GM18517 (cell line): ENCODE measurements around the gene LCAT.

Experiments used
- ATAC-seq: cut with Tn5 transposase; IDR thresholded peaks from one replicate; pipeline ENCODE4 v1.9.1; 2021; ENCODE audit warnings: mild to moderate bottlenecking, moderate library complexity; ENCODE audit not compliant: unreplicated experiment

Gene LCAT

DNA sequence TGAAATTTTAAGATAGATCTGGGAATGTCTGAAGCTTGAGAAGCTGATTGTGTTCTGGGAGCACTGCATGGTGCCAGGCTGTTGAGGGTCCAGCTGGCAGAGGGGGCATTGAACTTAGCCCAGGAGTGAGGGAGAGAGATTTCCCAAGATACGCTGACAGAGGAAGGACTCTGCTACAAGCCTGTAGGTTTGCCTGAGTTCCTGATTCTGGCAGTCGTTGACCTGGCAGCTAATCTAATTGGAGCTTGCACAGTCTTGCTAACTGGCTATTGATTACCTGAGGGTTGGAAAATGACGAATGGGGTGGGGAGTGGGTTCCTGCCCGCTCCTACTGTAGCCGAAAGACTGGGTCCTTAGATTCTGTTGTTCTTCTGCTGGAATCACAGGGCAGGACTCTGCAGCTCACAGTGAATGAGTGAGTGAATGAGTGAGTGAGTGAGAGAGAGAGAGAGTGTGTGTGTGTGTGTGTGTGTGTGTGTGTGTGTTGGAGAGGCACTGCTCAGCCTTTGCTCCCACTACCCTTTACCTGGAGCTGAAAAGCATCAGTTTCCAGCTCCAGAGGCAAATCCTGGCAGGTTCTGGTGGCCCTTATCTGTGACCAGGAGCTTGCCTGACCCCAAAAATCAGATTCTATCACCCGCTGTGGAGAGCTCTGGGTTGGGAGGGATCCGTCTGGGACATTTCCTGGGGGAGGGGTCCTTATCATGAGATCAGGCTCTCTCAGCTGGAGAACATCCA, 29.0 kb downstream of the LCAT start:
- ATAC-seq, result no peak

DNA sequence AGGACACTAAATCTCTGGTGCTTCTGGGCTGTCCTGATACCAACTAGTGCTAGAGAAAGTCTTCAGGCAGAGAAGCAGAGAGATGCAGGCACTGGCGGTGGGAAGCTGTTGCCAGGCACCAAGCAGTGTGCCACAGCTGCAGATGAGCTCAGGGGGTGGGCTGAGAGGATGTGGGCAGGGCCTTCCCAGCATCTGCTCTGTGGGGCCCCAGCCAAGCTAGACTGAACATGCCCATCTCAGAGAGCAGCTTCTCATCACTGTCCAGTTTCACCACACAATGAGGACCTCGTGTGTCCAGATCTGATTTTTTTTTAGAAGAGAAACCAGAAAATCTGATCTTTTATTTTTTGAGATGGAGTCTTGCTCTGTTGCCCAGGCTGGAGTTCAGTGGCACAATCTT, 33.8 kb downstream of the LCAT start:
- no peak for ATAC-seq

DNA sequence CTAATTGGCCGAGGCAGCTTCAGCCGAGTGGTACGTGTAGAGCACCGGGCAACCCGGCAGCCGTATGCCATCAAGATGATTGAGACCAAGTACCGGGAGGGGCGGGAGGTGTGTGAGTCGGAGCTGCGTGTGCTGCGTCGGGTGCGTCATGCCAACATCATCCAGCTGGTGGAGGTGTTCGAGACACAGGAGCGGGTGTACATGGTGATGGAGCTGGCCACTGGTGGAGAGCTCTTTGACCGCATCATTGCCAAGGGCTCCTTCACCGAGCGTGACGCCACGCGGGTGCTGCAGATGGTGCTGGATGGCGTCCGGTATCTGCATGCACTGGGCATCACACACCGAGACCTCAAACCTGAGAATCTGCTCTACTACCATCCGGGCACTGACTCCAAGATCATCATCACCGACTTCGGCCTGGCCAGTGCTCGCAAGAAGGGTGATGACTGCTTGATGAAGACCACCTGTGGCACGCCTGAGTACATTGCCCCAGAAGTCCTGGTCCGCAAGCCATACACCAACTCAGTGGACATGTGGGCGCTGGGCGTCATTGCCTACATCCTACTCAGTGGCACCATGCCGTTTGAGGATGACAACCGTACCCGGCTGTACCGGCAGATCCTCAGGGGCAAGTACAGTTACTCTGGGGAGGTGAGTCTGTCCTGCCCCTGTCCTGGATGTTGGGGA, 34.7 kb downstream of the LCAT start:
- ATAC-seq, result no peak

DNA sequence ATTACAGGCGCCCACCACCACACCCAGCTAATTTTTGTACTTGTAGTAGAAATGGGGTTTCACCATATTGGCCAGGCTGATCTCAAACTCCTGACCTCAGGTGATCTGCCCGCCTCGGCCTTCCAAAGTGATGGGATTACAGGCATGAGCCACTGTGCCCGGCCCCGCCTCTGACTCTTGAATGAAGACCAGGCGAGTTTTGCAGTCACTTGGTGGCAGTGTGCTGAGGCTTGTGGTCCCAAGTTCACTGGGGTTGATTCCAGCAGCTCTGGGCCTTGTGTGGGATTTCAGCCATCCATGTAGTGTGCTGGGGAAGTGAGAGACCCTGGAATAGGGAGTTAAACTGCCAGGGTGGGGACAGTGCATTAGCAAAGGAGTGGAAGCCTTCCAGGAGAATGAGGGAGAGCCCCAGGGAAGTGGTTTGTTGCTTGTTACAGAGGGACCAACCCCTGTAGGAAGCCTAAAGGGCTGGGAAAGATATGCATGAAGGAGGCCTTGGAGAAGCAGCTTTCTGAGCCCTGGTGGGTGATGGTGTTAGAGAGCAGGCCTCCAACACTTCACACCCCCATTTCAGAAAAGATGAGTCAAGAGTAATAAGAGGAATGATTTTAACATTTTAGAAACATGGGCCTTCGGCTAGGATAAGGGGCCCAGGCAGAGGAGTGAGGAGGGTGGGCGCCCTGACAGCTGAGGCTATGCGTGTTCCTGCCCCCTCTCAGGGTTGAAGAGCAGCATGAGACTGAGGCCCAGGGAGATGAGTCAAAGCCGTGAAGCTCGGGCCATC, 36.3 kb downstream of the LCAT start:
- no peak for ATAC-seq

DNA sequence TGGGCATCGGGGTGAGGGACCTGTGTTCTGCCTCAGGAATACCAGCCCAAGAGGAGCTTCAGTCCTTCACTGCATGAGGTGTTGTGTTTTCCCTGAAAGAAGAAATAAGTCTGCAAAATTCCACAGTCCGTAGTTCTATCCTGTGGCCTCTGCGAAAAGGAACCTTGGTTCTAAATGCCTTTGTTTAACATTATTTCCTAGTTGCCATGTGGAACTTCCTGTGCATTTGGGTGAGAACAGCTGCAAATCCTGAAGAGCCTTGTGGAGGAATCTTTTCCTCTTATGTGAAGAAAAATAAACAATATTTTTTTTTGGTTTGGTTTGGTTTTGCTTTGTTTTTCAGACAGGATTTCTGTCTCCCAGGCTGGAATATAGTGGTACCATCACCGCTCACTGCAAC, 41.1 kb downstream of the LCAT start:
- ATAC-seq, result no peak

DNA sequence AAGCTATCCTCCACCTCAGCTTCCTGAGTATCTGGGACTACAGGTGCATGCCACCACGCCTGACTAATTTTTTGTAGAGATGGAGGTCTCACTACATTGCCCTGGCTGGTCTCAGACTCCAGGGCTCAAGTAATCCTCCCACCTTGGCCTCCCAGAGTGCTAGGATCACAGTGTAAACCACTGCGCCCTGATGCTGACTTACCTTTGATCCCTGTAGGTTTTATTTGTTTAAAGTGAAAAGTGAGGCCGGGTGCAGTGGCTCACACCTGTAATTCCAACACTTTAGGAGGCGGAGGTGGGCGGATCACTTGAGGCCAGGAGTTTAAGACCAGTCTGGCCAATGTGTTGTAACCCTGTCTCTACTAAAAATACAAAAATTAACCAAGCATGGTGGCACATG, 42.2 kb downstream of the LCAT start:
- no peak for ATAC-seq

DNA sequence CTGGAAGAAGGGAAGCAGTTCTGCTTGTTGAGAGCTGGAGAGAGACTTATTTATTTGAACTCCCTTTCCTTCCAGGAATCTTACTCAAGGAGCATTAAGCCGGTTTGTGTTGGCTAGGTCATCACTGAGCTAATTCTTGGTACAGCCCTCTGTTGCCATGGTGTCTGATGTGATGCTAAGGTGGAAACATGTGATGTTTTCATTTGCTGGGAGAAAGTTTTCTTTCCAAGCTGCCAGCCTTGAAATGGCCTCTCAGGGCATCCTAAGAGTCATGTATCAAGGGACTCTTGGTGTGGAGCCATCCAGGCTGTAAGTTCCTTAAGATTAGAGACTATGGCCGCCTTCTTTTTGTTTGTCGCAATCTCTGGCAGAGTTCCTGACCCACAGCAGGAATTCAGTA, 46.7 kb downstream of the LCAT start:
- ATAC-seq, result no peak

DNA sequence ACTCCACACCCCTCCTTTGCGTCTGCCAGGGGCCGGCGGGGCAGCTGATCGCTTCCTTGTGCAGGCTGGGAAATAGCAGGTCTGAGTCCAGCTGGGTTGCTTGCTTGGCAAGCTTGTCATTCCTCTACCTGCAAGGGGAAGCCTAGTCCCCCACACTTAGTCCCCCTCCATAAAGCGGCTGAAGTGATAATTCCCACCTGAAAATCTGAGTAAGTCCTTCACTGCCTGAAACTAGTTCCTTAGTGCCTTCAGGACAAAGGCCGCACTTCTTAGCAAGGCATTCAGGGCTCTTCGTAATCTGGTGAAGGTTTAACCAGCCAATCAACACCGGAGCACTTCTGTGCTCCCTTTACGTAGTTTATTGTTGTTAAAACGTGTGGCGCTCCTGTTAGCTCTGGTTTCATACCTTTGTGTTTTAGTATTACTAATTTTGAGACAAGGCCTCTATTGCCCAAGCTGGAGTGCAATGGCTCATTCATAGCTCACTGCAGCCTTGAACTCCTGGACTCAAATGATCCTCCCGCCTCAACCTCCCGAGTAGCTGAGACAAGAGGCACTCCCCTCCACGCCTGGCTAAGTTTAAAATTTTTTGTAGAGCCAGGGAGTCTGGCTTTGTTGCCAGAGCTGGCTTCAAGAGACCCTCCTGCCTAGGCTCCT, 50.0 kb downstream of the LCAT start:
- ATAC-seq, result no peak

DNA sequence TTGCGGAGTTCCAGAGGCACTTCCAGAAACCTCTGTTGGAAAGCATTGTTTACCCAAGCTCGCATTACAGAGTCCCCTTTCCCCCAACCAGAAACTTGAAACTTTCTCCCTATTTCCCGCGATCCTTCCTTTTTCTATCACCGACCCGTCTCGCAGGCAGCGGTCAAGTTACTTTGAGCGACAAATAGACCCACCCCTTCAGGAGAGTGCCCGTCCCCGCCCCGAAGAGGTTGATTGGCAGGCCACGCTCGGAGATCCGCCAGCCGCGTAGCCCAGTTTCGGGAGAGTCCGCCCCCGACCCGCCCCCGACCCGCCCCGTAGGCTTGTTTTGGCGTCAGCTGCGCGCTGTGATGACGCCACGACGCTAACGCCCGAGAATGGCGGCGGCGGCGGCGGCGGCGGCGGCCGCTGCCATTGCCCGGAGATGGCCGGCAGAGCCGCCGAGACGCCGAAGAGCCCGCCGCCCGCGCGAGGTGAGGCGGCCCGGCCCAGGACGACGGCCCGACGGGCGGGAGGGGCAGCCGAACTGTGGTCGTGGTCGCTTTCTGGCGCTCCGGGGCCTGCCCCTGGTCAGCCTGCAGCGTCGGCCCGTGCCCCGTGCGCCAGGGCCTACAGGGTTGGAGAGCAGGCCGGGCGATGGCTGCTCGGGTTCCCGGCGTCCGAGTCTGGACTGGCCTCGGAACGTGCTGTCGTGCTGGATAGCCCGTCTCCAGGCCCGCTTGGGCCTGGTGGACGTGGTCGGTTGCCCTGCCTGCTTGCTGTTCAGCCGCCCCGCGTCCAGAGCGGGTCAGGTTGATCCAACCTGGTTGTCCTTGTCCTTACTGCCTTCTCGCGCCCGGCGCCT, 50.8 kb downstream of the LCAT start, which contains the start of gene PSKH1:
Gene PSKH1 (plus strand): TSS at position 356 of the 844 bp plus-strand sequence. CDS start 15,496 bp downstream, outside the sequence.
- peak; percentile 75 for ATAC-seq

DNA sequence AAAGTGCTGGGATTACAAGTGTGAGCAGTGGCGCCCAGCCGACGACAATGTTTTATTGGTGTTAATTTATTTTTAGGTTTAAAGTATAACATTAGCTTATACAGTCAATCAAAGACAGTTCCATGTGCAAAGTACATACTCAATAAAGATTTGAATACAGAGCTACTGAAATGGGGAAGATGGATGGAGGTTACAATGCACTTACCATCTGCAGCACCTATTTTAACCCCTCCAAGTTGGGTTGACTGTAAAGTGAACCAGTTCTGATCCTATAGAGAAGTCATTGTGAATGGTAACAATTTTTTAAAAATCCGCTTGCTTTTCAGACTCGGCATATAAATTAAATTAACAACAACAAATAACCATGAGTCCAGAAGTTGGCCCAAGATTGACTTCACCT, 51.5 kb downstream of the LCAT start:
- no peak for ATAC-seq
